ENCODE data around the gene MAPK14.

DNA sequence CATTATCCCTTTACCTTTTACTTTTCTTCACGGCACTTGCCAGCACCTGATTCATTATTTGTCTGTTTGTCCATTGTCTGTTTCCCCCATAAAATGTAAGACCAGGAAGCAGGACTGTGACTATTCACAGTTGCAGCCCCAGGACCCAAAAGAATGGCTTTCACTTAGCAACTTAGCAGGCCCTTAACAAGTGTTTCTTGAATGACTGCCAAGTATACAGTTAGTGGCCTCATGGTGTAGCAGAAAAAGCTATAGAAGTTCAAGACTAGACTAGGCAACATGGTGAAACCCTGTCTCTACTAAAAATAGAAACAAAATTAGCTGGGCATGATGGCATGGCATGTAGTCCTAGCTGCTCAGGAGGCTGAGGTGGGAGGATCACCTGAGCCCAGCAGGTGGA, 7.5 kb upstream of the MAPK14 start:
- TF ChIP-seq, protein P1, sequence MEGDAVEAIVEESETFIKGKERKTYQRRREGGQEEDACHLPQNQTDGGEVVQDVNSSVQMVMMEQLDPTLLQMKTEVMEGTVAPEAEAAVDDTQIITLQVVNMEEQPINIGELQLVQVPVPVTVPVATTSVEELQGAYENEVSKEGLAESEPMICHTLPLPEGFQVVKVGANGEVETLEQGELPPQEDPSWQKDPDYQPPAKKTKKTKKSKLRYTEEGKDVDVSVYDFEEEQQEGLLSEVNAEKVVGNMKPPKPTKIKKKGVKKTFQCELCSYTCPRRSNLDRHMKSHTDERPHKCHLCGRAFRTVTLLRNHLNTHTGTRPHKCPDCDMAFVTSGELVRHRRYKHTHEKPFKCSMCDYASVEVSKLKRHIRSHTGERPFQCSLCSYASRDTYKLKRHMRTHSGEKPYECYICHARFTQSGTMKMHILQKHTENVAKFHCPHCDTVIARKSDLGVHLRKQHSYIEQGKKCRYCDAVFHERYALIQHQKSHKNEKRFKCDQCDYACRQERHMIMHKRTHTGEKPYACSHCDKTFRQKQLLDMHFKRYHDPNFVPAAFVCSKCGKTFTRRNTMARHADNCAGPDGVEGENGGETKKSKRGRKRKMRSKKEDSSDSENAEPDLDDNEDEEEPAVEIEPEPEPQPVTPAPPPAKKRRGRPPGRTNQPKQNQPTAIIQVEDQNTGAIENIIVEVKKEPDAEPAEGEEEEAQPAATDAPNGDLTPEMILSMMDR (IDR thresholded peaks at IDR 0.05; ENCODE audit: low read length): no peak
- no peak for TF ChIP-seq EZH2 (optimal IDR thresholded peaks at IDR 0.05; ENCODE audit: low read depth, low read length)
- TF ChIP-seq EZH2phosphoT487 (IDR thresholded peaks at IDR 0.05; ENCODE audit: low read length): no peak

All from MM.1S (cell line).